Mesenchymal stem cell (in vitro differentiated cells and primary cell): Measurements from ENCODE around the gene COX4I1.

ENCODE experiments used
- DNase-seq: peaks from one replicate; pipeline ENCODE4 v3.0.0-alpha.2; 2013
- H2AFZ ChIP-seq: one replicate; pipeline ENCODE4 v1.6.1; 2013; ENCODE audit warnings: low read depth, mild to moderate bottlenecking, control low read depth, inconsistent platforms, low read length, moderate library complexity
- H2AK5ac ChIP-seq: 2 replicates; pipeline ENCODE4 v1.6.1; 2013; ENCODE audit warnings: low read length, moderate library complexity, mild to moderate bottlenecking, inconsistent platforms; ENCODE audit not compliant: severe bottlenecking
- H2BK120ac ChIP-seq: one replicate; pipeline ENCODE4 v1.6.1; 2013; ENCODE audit warnings: low read depth, mild to moderate bottlenecking, inconsistent platforms, low read length, moderate library complexity
- H2BK12ac ChIP-seq, 2 experiments: one replicate each; pipeline ENCODE4 v1.6.1; 2013; ENCODE audit warnings: inconsistent platforms in 2 of 2, low read length in 2 of 2, mild to moderate bottlenecking in 2 of 2, moderate library complexity in 2 of 2, control low read depth in 1 of 2
- H2BK15ac ChIP-seq: one replicate; pipeline ENCODE4 v1.6.1; 2013; ENCODE audit warnings: mild to moderate bottlenecking, low read depth, inconsistent platforms; ENCODE audit not compliant: poor library complexity, severe bottlenecking
- H2BK5ac ChIP-seq: 2 replicates; pipeline ENCODE4 v1.6.1; 2013; ENCODE audit warnings: low read depth, mild to moderate bottlenecking, low read length, control low read depth, inconsistent platforms; ENCODE audit not compliant: poor library complexity, severe bottlenecking
- H3K14ac ChIP-seq, 2 experiments: one replicate each; pipeline ENCODE4 v1.6.1; 2013; ENCODE audit warnings: inconsistent platforms in 2 of 2, low read length in 2 of 2, control low read depth in 1 of 2, mild to moderate bottlenecking in 1 of 2, moderate library complexity in 1 of 2
- H3K18ac ChIP-seq, 2 experiments: one replicate each; pipeline ENCODE4 v1.6.1; 2013; ENCODE audit warnings: inconsistent platforms in 2 of 2, low read length in 2 of 2, control low read depth in 1 of 2, low read depth in 1 of 2, mild to moderate bottlenecking in 1 of 2
- H3K23ac ChIP-seq, 2 experiments: one replicate each; pipeline ENCODE4 v1.6.1; 2013; ENCODE audit warnings: inconsistent platforms in 2 of 2, low read length in 2 of 2, mild to moderate bottlenecking in 2 of 2, moderate library complexity in 2 of 2, control low read depth in 1 of 2
- H3K27ac ChIP-seq: 2 replicates; pipeline ENCODE4 v1.5.1; 2013; ENCODE audit warnings: mild to moderate bottlenecking, moderate library complexity, low read length, control low read depth, inconsistent platforms; ENCODE audit not compliant: poor library complexity, severe bottlenecking
- H3K27me3 ChIP-seq, 2 experiments: 2 replicates each; pipeline versions ENCODE4 v1.6.1 to v1.7.0; 2013; ENCODE audit warnings: low read length in 2 of 2, mild to moderate bottlenecking in 2 of 2, moderate library complexity in 2 of 2, control low read depth in 1 of 2, inconsistent platforms in 1 of 2; ENCODE audit not compliant: control insufficient read depth in 1 of 2, insufficient read depth in 1 of 2
- H3K36me3 ChIP-seq, 2 experiments: 2 replicates each; pipeline versions ENCODE4 v1.6.1 to v1.7.0; 2013; ENCODE audit warnings: low read length in 2 of 2, control low read depth in 1 of 2, inconsistent platforms in 1 of 2, low read depth in 1 of 2, mild to moderate bottlenecking in 1 of 2; ENCODE audit not compliant: insufficient read depth in 2 of 2, control insufficient read depth in 1 of 2
- H3K4ac ChIP-seq, 2 experiments: one replicate each; pipeline ENCODE4 v1.6.1; 2013; ENCODE audit warnings: inconsistent platforms in 2 of 2, low read length in 2 of 2, mild to moderate bottlenecking in 2 of 2, moderate library complexity in 2 of 2, control low read depth in 1 of 2, low read depth in 1 of 2
- H3K4me1 ChIP-seq: 2 replicates; pipeline ENCODE4 v1.6.1; 2013; ENCODE audit warnings: low read depth, low read length, control low read depth; ENCODE audit not compliant: control insufficient read depth, insufficient read depth
- H3K4me2 ChIP-seq: 2 replicates; pipeline ENCODE4 v1.6.1; 2013; ENCODE audit warnings: low read length, mild to moderate bottlenecking, inconsistent platforms; ENCODE audit not compliant: poor library complexity, severe bottlenecking
- H3K4me3 ChIP-seq, 2 experiments: 2 replicates each; pipeline versions ENCODE4 v1.5.1 to v1.7.0; 2013; ENCODE audit warnings: low read length in 2 of 2, mild to moderate bottlenecking in 2 of 2, control low read depth in 1 of 2, low read depth in 1 of 2; ENCODE audit not compliant: insufficient read depth in 1 of 2
- H3K79me1 ChIP-seq: replicated peaks from 2 replicates; pipeline ENCODE4 v1.6.1; 2013; ENCODE audit warnings: mild to moderate bottlenecking, control low read depth, low read length, inconsistent platforms; ENCODE audit not compliant: poor library complexity, severe bottlenecking
- H3K9ac ChIP-seq: 2 replicates; pipeline ENCODE4 v1.7.0; 2013; ENCODE audit warnings: mild to moderate bottlenecking, low read length, moderate library complexity
- H3K9me3 ChIP-seq: 2 replicates; pipeline ENCODE4 v1.7.0; 2013; ENCODE audit warnings: mild to moderate bottlenecking, low read length; ENCODE audit not compliant: control insufficient read depth
- H4K8ac ChIP-seq: one replicate; pipeline ENCODE4 v1.6.1; 2013; ENCODE audit warnings: inconsistent platforms, mild to moderate bottlenecking, low read length, moderate library complexity
- H4K91ac ChIP-seq: one replicate; pipeline ENCODE4 v1.6.1; 2013; ENCODE audit warnings: mild to moderate bottlenecking, low read length, inconsistent platforms
- WGBS: methylation state at CpG from one replicate; pipeline ENCODE4 v1.1.7; 2013; ENCODE audit warnings: mixed read lengths; 5-methylcytosine and 5-hydroxymethylcytosine counted together

COX4I1 gene

GRCh38 chr16:85839681-85840240 is 40.3 kb downstream of the COX4I1 start:
- Histone ChIP-seq H3K23ac (no peak overlapping the region), H3K14ac (peak overlapping the region in 1 of 2 experiments; percentile 61), H3K36me3 (no peaks in the 10 kb centered on the region), H4K91ac (no peak overlapping the region), H3K18ac (no peak overlapping the region), H2AFZ (no peak overlapping the region), H2BK12ac (no peak overlapping the region), H3K4me3 (no peak overlapping the region), H4K8ac (no peak overlapping the region), H3K9ac (no peak overlapping the region), H3K4me2 (no peak overlapping the region), H3K4me1 (no peaks in the 10 kb centered on the region), H3K27me3 (peaks cover 4 to 56% of the 10 kb centered on the region in 2 experiments), H3K27ac (no peak overlapping the region), H2BK120ac (no peak overlapping the region), H2BK15ac (no peak overlapping the region), H3K9me3 (peaks cover 7% of the 10 kb centered on the region), H2BK5ac (no peak overlapping the region), H3K4ac (no peak overlapping the region), H3K79me1 (no peaks in the 10 kb centered on the region), H2AK5ac (no peak overlapping the region)
- 94% methylated on average over 24 of the region's 24 CpGs for WGBS
- no peak for DNase-seq

DNA sequence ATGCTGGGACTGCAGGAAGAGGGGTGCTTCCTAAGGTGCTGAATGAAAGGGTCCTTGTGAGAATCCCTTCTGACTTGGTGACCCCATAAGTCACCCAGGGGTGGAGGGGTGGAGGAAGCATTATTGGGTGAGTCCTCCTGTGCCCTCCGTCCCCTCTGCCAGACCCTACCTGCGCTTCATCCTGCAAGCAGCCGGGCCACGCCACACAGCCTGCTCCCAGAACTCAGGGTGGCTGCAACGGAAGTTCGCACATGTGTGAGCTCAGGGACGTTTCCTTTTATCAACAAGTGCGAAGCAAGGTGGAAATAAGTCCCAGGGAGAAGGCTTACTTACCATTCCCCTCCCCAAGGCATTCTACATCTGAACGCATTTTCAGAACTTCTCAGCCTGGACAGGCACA is 40.9 kb downstream of the COX4I1 start:
- Histone ChIP-seq H3K36me3 (no peaks in the 10 kb centered on the region), H2BK15ac (no peak overlapping the region), H2AFZ (no peak overlapping the region), H4K8ac (no peak overlapping the region), H2BK12ac (no peak overlapping the region), H3K9me3 (peaks cover 7% of the 10 kb centered on the region), H2BK5ac (no peak overlapping the region), H3K23ac (no peak overlapping the region), H3K27ac (no peak overlapping the region), H3K4me1 (no peaks in the 10 kb centered on the region), H3K4ac (no peak overlapping the region), H3K9ac (no peak overlapping the region), H3K18ac (no peak overlapping the region), H3K79me1 (no peaks in the 10 kb centered on the region), H3K4me3 (no peak overlapping the region), H4K91ac (no peak overlapping the region), H3K4me2 (no peak overlapping the region), H3K14ac (no peak overlapping the region), H3K27me3 (peaks cover 4 to 56% of the 10 kb centered on the region in 2 experiments), H2AK5ac (no peak overlapping the region), H2BK120ac (no peak overlapping the region)
- DNase-seq: no peak
- WGBS: 89% methylated on average over 9 of the region's 9 CpGs

DNA sequence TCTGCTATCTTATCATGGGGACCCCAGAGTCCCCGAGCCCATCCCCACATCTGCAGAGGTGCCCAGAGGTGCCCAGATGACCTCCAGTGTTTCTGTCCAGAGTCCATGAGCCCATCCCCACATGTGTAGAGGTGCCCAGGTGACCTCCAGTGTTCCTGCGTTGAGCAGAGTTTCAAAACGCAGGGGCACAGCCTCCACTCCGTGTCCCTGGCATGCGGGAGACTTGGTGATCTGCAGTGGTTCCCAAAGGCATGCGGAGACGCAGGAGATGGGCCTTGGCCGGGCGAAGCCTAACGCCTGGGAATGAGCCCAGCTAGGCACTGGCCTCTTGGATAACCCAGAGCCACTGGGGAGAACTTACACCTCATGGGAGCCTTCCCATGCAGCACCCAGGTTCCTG is 41.3 kb downstream of the COX4I1 start:
- Histone ChIP-seq H3K14ac (no peak overlapping the region), H2AFZ (no peak overlapping the region), H3K4me1 (no peaks in the 10 kb centered on the region), H3K27ac (no peak overlapping the region), H3K4me3 (no peak overlapping the region), H3K27me3 (peaks cover 4 to 52% of the 10 kb centered on the region in 2 experiments), H3K23ac (no peak overlapping the region), H2BK5ac (no peak overlapping the region), H2BK12ac (no peak overlapping the region), H2BK120ac (no peak overlapping the region), H2BK15ac (no peak overlapping the region), H3K9me3 (peaks cover 7% of the 10 kb centered on the region), H3K4me2 (no peak overlapping the region), H3K4ac (no peak overlapping the region), H3K36me3 (no peaks in the 10 kb centered on the region), H4K91ac (no peak overlapping the region), H2AK5ac (no peak overlapping the region), H3K79me1 (no peaks in the 10 kb centered on the region), H3K9ac (no peak overlapping the region), H3K18ac (no peak overlapping the region), H4K8ac (no peak overlapping the region)
- DNase-seq: no peak
- WGBS: 94% methylated on average over 10 of the region's 10 CpGs

GRCh38 chr16:85842435-85842834 is 42.9 kb downstream of the COX4I1 start:
- H3K23ac ChIP-seq: no peak overlapping the region
- no peak overlapping the region for H2AK5ac ChIP-seq
- no peak overlapping the region for H3K14ac ChIP-seq
- DNase-seq: no peak
- H2BK5ac ChIP-seq: no peak overlapping the region
- no peaks in the 10 kb centered on the region for H3K79me1 ChIP-seq
- no peaks in the 10 kb centered on the region for H3K36me3 ChIP-seq
- no peak overlapping the region for H4K91ac ChIP-seq
- no peak overlapping the region for H3K4me3 ChIP-seq
- no peak overlapping the region for H2BK15ac ChIP-seq
- no peak overlapping the region for H3K27ac ChIP-seq
- H2BK12ac ChIP-seq: no peak overlapping the region
- H3K18ac ChIP-seq: no peak overlapping the region
- H3K9ac ChIP-seq: no peak overlapping the region
- no peak overlapping the region for H2AFZ ChIP-seq
- H3K4me2 ChIP-seq: no peak overlapping the region
- H3K27me3 ChIP-seq: peaks cover 4 to 42% of the 10 kb centered on the region in 2 experiments
- WGBS: 82% methylated on average over 9 of the region's 9 CpGs
- peaks cover 7% of the 10 kb centered on the region for H3K9me3 ChIP-seq
- no peaks in the 10 kb centered on the region for H3K4me1 ChIP-seq
- no peak overlapping the region for H2BK120ac ChIP-seq
- no peak overlapping the region for H4K8ac ChIP-seq
- no peak overlapping the region for H3K4ac ChIP-seq
